HEK293 (cell line): ENCODE data around the gene BCL7A.

ENCODE experiments used
- CTCF ChIA-PET: fragments of 350-600 bp; formaldehyde crosslinking; extraction: SDS; loops from one replicate; lab custom pipeline; 2021; ENCODE audit warnings: antibody characterized with exemption; lab: Yijun Ruan, JAX
- POLR2A ChIA-PET: fragments of 300-600 bp; formaldehyde crosslinking; extraction: SDS; loops from one replicate; lab custom pipeline; 2020; ENCODE audit warnings: antibody characterized with exemption, inconsistent platforms; lab: Yijun Ruan, JAX
- H3K27ac ChIP-seq: fragments of 200-500 bp; sonication (Bioruptor generic); 2 replicates; pipeline ENCODE4 v1.5.1; 2014; ENCODE audit warnings: low read depth, low read length, control low read depth, inconsistent platforms; ENCODE audit errors: extremely low read depth
- H3K36me3 ChIP-seq, 2 experiments: fragments of 200-500 bp in 1 of 2; sonication (Bioruptor generic) in 1 of 2; 1 replicate in 1 of 2; 2 replicates in 1 of 2; pipeline ENCODE4 v1.5.1; 2014 to 2017; ENCODE audit warnings: inconsistent platforms in 2 of 2, low read length in 2 of 2; ENCODE audit not compliant: control insufficient read depth in 2 of 2, insufficient read depth in 1 of 2
- H3K4me1 ChIP-seq: fragments of 200-500 bp; sonication (Bioruptor generic); 2 replicates; pipeline ENCODE4 v1.5.1; 2014; ENCODE audit warnings: mild to moderate bottlenecking, low read length, inconsistent platforms; ENCODE audit not compliant: control insufficient read depth, insufficient read depth
- H3K4me3 ChIP-seq: 2 replicates; pipeline ENCODE4 v1.5.1; 2011; ENCODE audit warnings: low read depth, mild to moderate bottlenecking, control low read depth, low read length, moderate library complexity
- H3K9me3 ChIP-seq: fragments of 200-500 bp; sonication (Bioruptor generic); 2 replicates; pipeline ENCODE4 v1.5.1; 2014; ENCODE audit warnings: low read depth, low read length, inconsistent platforms; ENCODE audit not compliant: control insufficient read depth, insufficient read depth
- GLIS1 ChIP-seq: fragments of 450-650 bp; formaldehyde crosslinking; IDR thresholded peaks from 2 replicates; pipeline ENCODE4 v1.5.1; 2016; ENCODE audit warnings: missing biosample characterization, missing genetic modification characterization
- GLIS2 ChIP-seq: fragments of 450-650 bp; formaldehyde crosslinking; IDR thresholded peaks from 2 replicates; pipeline ENCODE4 v1.5.1; 2016; ENCODE audit warnings: missing biosample characterization, missing genetic modification characterization
- KLF1 ChIP-seq: fragments of 450-650 bp; formaldehyde crosslinking; IDR thresholded peaks from 2 replicates; pipeline ENCODE4 v1.5.1; 2016; ENCODE audit warnings: missing biosample characterization, missing genetic modification characterization
- ZBTB8A ChIP-seq: fragments of 450-650 bp; formaldehyde crosslinking; IDR thresholded peaks from 2 replicates; pipeline ENCODE4 v1.5.1; 2016; ENCODE audit warnings: missing biosample characterization, missing genetic modification characterization
- ZNF555 ChIP-seq: fragments of 450-650 bp; formaldehyde crosslinking; conservative IDR thresholded peaks from 2 replicates; pipeline ENCODE4 v1.5.1; 2017; ENCODE audit warnings: missing biosample characterization, mild to moderate bottlenecking, missing genetic modification characterization, inconsistent platforms
- ZNF626 ChIP-seq: fragments of 450-650 bp; sonication (Bioruptor Pico); formaldehyde crosslinking; IDR thresholded peaks from 2 replicates; pipeline ENCODE4 v1.5.1; 2018; ENCODE audit warnings: missing biosample characterization, missing genetic modification characterization, inconsistent platforms
- TF ChIP-seq, protein P1 (sequence below): fragments of 450-650 bp; formaldehyde crosslinking; IDR thresholded peaks from 2 replicates; pipeline ENCODE4 v1.5.1; 2016; ENCODE audit warnings: missing biosample characterization, missing genetic modification characterization
- TF ChIP-seq, protein P2 (sequence below): fragments of 450-650 bp; IDR thresholded peaks from 2 replicates; pipeline ENCODE4 v1.5.1; 2018; ENCODE audit warnings: missing biosample characterization, missing genetic modification characterization
- TF ChIP-seq, protein P3 (sequence below): fragments of 450-650 bp; formaldehyde crosslinking; IDR thresholded peaks from 2 replicates; pipeline ENCODE4 v1.5.1; 2017; ENCODE audit warnings: missing biosample characterization, missing genetic modification characterization
- TF ChIP-seq, protein P4 (sequence below): fragments of 450-650 bp; formaldehyde crosslinking; IDR thresholded peaks from 2 replicates; pipeline ENCODE4 v1.5.1; 2016; ENCODE audit warnings: missing biosample characterization, missing genetic modification characterization, borderline replicate concordance
- TF ChIP-seq, protein P5 (sequence below): fragments of 450-650 bp; formaldehyde crosslinking; IDR thresholded peaks from 2 replicates; pipeline ENCODE4 v1.5.1; 2016; ENCODE audit warnings: missing biosample characterization, missing genetic modification characterization

BCL7A gene

DNA sequence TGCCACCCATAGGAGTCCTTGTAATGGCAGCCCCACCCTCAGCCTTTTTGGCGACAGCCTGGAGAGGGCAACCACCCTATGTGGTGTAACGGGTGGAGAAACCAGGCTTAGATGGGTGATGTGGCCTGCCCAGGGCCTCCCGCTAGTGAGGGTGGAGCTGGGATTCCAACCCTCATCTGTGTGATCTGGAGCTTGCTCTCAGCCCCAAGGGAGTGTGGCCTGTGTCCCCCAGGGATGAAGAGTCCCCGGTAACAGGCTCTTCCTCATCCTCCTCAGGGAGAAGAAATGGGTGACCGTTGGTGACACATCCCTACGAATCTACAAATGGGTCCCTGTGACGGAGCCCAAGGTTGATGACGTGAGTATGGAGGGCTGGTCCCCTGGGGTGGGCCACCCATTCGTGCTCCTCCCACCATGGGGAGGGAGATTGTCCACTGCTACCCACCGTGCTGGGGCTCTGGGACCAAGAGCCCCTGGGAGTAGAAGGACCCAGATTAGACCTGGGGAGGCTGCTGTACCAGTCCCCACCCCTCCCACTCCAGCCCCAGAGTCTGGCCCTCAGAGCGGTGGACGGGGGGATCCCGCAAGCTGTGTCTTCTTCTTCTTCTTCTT is 8.8 kb downstream of the BCL7A start:
- Histone ChIP-seq H3K9me3 (no peaks in the 10 kb centered on the region), H3K27ac (no peak overlapping the region), H3K36me3 (peaks cover 3 to 14% of the 10 kb centered on the region in 2 experiments; a peak in 2 of 3 replicates), H3K4me1 (no peaks in the 10 kb centered on the region; the same call in 1 of the 2 replicates), H3K4me3 (no peak overlapping the region)
- CTCF ChIA-PET: interaction anchor here (0.9 to 1.2 kb wide), 2 partner anchors 9 to 24 kb away, joined by 3 read pairs; partner anchors contain the start of gene BCL7A
- TF ChIP-seq, protein P1, sequence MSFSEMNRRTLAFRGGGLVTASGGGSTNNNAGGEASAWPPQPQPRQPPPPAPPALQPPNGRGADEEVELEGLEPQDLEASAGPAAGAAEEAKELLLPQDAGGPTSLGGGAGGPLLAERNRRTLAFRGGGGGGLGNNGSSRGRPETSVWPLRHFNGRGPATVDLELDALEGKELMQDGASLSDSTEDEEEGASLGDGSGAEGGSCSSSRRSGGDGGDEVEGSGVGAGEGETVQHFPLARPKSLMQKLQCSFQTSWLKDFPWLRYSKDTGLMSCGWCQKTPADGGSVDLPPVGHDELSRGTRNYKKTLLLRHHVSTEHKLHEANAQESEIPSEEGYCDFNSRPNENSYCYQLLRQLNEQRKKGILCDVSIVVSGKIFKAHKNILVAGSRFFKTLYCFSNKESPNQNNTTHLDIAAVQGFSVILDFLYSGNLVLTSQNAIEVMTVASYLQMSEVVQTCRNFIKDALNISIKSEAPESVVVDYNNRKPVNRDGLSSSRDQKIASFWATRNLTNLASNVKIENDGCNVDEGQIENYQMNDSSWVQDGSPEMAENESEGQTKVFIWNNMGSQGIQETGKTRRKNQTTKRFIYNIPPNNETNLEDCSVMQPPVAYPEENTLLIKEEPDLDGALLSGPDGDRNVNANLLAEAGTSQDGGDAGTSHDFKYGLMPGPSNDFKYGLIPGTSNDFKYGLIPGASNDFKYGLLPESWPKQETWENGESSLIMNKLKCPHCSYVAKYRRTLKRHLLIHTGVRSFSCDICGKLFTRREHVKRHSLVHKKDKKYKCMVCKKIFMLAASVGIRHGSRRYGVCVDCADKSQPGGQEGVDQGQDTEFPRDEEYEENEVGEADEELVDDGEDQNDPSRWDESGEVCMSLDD (tag by site-specific recombination): no peak
- TF ChIP-seq, protein P2, sequence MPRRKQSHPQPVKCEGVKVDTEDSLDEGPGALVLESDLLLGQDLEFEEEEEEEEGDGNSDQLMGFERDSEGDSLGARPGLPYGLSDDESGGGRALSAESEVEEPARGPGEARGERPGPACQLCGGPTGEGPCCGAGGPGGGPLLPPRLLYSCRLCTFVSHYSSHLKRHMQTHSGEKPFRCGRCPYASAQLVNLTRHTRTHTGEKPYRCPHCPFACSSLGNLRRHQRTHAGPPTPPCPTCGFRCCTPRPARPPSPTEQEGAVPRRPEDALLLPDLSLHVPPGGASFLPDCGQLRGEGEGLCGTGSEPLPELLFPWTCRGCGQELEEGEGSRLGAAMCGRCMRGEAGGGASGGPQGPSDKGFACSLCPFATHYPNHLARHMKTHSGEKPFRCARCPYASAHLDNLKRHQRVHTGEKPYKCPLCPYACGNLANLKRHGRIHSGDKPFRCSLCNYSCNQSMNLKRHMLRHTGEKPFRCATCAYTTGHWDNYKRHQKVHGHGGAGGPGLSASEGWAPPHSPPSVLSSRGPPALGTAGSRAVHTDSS (tag by site-specific recombination): 0 out of 2 replicates have a peak, but pooled peaks have one; percentile 47
- 0 out of 2 replicates have a peak, but pooled peaks have one; percentile 27 for TF ChIP-seq KLF1 (tag by site-specific recombination)
- POLR2A ChIA-PET: no interaction called here

DNA sequence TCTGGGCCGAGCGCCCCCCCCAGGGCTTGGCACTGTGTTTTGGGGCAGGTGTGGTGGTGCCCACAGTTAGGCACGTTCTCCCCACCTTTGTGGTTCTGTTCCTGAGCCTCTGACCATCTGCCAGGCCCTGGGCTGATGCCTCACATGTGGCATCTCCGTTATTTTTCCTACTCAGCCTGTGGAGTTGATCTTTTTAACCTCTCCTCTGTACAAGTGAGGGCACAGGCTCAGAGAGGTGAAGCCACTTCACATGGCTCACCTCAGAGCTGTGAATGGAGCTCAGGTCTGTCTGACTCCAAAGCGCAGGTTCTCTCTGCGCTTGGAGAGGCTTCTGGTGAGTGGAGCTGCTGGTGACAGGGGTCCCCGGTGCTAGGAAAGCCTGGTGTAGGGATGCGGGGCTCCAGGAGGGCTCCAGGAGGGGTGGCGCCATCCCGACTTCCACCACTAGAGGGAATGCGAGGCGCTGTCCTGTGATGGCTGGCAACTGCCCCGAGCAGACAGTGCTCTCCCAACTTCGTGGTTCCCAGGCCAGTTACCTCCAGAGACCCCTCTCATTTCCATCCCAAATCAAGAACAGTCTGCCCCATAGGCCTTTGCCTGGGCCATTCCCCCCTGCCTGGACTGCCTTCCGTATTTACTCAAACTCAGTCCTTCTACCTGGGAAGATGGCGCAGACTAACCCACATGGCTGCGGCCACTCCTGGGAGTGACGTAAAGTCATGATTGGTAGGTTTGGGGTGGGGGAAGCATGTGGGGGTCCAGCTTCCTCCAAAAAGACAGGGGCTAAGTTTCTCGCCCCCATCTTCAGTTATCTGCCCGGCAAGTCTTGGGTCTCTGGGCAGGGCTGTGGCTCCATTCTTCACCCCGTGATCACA is 9.9 kb downstream of the BCL7A start:
- H3K4me3 ChIP-seq: no peak overlapping the region
- POLR2A ChIA-PET: interaction anchor here (0.9 kb wide), 1 partner anchor 15 kb away, joined by 7 read pairs; no protein-coding TSS in a partner anchor
- H3K9me3 ChIP-seq: no peaks in the 10 kb centered on the region
- CTCF ChIA-PET: interaction anchor here (0.6 to 1.4 kb wide), 6 partner anchors 10 to 792 kb away, joined by 3 to 5 read pairs (median 4); partner anchors contain the start of gene BCL7A
- TF ChIP-seq, protein P3, sequence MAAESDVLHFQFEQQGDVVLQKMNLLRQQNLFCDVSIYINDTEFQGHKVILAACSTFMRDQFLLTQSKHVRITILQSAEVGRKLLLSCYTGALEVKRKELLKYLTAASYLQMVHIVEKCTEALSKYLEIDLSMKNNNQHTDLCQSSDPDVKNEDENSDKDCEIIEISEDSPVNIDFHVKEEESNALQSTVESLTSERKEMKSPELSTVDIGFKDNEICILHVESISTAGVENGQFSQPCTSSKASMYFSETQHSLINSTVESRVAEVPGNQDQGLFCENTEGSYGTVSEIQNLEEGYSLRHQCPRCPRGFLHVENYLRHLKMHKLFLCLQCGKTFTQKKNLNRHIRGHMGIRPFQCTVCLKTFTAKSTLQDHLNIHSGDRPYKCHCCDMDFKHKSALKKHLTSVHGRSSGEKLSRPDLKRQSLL: 0 out of 2 replicates have a peak, but pooled peaks have one; percentile 66
- TF ChIP-seq ZNF555 (tag by site-specific recombination): no peak
- peak; percentile 25; the same call in 1 of the 2 replicates for TF ChIP-seq ZBTB8A
- TF ChIP-seq, protein P4, sequence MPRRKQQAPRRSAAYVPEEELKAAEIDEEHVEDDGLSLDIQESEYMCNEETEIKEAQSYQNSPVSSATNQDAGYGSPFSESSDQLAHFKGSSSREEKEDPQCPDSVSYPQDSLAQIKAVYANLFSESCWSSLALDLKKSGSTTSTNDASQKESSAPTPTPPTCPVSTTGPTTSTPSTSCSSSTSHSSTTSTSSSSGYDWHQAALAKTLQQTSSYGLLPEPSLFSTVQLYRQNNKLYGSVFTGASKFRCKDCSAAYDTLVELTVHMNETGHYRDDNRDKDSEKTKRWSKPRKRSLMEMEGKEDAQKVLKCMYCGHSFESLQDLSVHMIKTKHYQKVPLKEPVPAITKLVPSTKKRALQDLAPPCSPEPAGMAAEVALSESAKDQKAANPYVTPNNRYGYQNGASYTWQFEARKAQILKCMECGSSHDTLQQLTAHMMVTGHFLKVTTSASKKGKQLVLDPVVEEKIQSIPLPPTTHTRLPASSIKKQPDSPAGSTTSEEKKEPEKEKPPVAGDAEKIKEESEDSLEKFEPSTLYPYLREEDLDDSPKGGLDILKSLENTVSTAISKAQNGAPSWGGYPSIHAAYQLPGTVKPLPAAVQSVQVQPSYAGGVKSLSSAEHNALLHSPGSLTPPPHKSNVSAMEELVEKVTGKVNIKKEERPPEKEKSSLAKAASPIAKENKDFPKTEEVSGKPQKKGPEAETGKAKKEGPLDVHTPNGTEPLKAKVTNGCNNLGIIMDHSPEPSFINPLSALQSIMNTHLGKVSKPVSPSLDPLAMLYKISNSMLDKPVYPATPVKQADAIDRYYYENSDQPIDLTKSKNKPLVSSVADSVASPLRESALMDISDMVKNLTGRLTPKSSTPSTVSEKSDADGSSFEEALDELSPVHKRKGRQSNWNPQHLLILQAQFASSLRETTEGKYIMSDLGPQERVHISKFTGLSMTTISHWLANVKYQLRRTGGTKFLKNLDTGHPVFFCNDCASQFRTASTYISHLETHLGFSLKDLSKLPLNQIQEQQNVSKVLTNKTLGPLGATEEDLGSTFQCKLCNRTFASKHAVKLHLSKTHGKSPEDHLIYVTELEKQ: no peak
- TF ChIP-seq GLIS2 (tag by site-specific recombination): peak; percentile 52
- TF ChIP-seq, protein P5, sequence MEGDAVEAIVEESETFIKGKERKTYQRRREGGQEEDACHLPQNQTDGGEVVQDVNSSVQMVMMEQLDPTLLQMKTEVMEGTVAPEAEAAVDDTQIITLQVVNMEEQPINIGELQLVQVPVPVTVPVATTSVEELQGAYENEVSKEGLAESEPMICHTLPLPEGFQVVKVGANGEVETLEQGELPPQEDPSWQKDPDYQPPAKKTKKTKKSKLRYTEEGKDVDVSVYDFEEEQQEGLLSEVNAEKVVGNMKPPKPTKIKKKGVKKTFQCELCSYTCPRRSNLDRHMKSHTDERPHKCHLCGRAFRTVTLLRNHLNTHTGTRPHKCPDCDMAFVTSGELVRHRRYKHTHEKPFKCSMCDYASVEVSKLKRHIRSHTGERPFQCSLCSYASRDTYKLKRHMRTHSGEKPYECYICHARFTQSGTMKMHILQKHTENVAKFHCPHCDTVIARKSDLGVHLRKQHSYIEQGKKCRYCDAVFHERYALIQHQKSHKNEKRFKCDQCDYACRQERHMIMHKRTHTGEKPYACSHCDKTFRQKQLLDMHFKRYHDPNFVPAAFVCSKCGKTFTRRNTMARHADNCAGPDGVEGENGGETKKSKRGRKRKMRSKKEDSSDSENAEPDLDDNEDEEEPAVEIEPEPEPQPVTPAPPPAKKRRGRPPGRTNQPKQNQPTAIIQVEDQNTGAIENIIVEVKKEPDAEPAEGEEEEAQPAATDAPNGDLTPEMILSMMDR (tag by site-specific recombination): peak; percentile 59; the same call in 1 of the 2 replicates
- TF ChIP-seq GLIS1 (tag by site-specific recombination): 0 out of 2 replicates have a peak, but pooled peaks have one; percentile 26
- TF ChIP-seq ZNF626 (tag by site-specific recombination): no peak
- no peaks in the 10 kb centered on the region; the same call in 1 of the 2 replicates for H3K4me1 ChIP-seq
- H3K27ac ChIP-seq: no peak overlapping the region
- H3K36me3 ChIP-seq: peaks cover 14 to 25% of the 10 kb centered on the region in 2 experiments; a peak in 2 of 3 replicates
